Mammary epithelial cell (primary cell): Measurements from ENCODE around the gene TMC3.

Source experiments
- CTCF ChIP-seq, 2 donors: IDR thresholded peaks in 1 of 2; conservative IDR thresholded peaks in 1 of 2; 2 replicates each; pipeline ENCODE4 v1.5.1; 2011 to 2012; ENCODE audit warnings: inconsistent platforms in 2 of 2, low read length in 2 of 2, mild to moderate bottlenecking in 2 of 2, control low read depth in 1 of 2, low read depth in 1 of 2; ENCODE audit not compliant: insufficient read depth in 1 of 2; ENCODE audit errors: extremely low read depth in 1 of 2
- EZH2 ChIP-seq: IDR thresholded peaks from 2 replicates; pipeline ENCODE4 v1.6.1; 2012; ENCODE audit warnings: low read length, inconsistent platforms, borderline replicate concordance

GRCh38 chr15:81302701-81303109 is 71.3 kb downstream of the TMC3 start:
- no peak for TF ChIP-seq EZH2
- TF ChIP-seq CTCF (conservative IDR thresholded peaks at IDR 0.05 in 1 of 2, IDR thresholded peaks at IDR 0.05 in 1 of 2; ENCODE audit: extremely low read depth in 1 of 2, insufficient read depth in 1 of 2, low read depth in 1 of 2, low read length in 2 of 2): no peak
